Glomerular visceral epithelial cell (primary cell): ENCODE results near the gene RBL2.
"Not testable (repeated sequence)": the region's sequence is repeated elsewhere in the genome, so short reads cannot be mapped to it uniquely, and the experiment has no call there.

Experiments used
- DNase-seq: peaks from one replicate; pipeline ENCODE4 v3.0.0-alpha.2; 2016; ENCODE audit errors: extremely low spot score

The RBL2 gene

DNA sequence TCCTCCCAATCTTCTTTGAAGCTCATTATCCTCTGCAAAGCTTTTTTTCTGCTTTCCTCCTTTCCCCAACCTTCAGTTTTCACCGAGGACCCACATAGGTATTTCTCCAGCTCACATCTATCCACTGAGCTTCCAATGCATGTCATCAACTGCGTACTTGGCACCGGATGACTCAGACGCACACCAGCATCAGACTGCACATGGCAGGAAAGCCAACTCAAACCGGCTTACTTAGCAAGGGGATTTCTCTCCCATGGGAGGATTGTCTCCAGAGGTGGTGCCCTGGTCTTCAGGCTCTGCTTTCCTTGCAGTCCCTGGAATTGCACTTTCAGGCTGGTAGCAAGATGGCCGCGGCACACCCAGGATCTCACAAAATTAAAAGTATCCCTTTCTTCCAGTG is 70.4 kb downstream of the RBL2 start:
- DNase-seq: peak; percentile 56

DNA sequence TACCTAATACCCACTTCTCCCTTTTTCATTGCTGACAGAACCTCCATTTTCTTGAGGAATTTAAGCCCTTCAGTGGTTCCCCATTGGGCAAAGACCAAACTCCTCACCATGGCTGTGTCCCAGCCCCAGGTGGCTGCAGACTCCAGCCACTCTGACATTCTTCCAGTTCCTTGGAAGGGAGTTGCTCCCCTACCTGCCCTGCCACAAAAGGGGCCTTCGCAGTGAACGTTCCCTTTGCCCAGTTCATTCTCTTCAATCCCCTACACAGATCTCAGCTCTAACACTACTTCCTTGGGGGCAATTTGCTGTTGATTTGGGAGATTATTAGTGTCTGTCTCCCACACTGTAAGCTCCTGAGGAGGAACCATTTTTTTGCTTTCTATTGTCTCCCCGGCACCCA is 72.0 kb downstream of the RBL2 start:
- DNase-seq: no peak

DNA sequence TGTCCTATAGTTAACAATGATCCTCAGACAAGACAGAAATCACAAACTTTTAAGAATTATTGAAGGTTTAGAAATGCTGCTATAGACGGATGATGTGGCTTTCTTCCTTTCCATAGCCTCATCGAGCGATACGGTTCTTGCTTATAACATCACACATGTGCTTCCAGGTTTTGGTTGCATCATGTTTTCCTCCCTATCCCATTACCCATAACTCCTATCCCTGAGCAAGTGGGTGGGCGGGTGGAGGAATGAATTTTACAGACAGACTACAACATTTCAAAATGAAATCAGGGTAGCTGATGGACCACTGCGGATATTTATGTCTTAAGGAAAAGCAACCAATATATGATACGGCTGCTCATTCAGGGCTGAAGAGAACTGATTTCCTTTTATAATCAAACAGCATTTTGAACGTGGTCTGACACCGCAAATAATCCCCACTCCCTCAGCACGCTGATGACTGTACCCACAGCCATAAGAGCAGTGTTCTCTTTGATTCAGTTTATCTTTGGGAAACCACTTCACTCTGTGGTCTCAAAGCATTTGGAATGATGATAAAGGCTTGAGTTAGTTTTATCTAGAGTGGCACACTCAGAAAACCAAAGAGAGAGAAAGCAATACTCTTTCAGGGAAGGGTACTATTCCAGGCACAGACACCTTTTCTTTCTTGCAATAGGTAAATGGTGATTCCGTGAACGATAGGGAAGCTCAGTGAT is 73.4 kb downstream of the RBL2 start:
- DNase-seq: no peak

DNA sequence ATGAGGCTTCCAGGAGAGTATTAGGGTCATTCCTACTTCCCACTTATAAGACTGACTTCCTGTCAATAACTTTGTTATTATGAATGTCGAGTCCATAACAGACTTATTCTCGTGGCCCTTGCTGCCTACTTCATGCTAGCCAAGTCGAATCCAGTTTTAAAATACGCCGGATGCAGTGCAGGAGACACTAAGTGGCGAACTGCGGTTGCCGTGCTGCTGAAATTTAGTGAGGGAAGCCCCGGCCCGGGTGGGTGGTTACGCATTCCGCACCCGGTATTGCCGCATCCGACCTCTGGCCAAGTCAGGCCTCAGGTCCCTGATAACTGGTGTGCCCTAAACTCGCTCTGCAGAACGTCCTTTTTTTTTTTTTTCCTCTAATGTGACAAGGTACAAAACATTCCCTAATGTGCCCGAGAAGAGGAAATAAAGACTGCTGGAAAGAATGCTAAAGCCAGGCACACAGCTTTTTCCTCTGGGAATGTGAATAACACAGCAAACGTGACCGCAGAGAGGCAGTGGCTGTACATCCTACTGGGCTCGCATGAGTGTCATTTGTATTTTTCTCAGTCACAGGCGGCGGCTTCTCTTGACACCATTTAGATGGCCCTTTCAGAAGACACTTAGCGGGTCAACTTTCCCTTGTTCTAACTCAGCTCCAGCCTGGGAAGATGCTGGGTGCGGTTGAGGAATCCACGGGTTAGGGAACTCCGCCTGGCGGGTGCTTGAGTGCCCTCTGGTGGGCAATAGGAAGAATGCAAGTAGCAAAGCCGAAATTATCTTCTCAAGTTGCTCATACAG is 75.8 kb downstream of the RBL2 start:
- DNase-seq: peak; percentile 67

DNA sequence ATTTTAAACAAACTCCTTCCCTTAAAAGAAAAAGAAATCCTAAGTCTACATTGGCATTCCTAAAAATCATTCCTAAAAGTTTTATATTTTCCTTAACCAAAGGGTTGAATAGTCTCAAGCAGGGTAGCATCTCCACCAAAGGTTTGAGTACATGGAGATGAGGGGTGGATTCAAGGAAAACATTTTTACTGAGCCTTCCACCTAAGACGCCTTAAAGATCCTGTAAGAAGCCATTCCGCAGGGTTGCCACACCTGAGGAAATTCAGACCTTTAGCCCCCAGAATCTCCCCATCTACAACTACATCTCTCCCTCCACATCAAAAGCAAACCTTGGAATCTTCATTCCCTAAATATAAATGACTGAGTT is 76.4 kb downstream of the RBL2 start:
- DNase-seq: no peak

DNA sequence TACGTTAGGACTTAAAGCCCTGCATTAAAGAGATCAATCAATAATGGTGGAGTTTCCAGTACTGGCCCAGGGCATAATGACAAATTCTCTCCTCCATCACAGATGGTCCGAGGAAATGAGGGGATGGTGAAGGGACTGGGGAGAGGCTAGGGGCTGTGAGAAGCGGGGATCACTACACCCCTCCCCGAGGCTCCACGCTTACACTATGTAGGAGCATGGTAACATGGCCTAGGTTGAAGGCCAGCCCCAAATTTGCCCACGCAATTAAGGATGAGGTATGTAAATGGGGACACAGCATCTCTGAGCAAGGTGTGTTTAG is 76.8 kb downstream of the RBL2 start:
- DNase-seq: no peak

DNA sequence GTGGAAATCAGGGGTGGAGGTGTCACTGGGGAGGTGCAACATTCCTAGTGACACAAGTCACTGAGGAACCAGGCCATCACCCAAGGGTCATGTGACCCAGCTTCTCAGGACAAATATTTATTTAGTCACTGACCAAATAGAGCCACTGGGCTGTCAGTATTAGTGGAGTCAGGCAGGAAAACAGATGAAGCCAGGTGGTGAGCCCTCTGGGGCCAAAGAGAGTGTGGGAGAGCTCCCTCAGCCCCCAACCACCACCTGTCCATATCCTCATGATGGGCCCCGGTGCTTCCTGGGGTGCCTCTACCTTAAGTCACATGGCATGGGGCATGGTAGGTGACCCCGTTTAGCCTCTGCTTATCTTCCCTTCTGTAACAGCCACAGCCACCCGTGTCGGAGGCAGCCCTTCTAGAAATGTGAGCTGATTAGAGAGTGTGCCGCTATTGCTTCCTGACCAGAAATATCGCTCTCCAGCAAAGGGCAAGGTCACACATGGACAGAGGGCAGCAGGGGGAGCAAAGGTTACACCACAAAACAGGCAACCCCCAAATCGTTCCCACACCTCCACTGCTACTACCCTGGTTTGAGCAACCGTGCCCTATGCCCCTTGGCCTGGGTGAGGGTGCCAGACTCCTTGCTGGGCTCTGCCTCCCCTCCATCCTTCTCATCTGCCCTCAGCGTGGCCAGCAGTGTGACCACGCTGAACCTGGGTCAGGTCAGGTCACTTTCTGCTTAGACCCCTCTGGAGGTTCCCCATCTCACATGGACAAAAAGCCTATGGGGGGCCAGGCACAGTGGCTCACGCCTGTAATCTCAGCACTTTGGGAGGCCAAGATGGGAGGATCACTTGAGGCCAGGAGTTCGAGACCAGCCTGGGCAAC is 77.4 kb downstream of the RBL2 start:
- no peak for DNase-seq

DNA sequence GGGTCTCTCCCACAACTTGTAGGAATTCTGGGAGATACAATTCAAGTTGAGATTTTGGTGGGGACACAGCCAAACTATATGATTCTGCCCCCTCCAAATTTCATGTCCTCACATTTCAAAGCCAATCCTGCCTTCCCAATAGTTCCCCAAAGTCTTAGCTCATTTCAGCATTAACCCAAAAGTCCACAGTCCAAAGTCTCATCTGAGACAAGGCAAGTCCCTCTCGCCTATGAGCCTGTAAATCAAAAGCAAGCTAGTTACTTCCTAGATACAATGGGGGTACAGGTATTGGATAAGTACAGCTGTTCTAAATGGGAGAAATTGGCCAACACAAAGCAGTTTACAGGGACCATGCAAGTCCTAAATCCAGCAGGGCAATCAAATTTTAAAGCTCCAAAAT is 78.5 kb downstream of the RBL2 start:
- not testable (repeated sequence) for DNase-seq

DNA sequence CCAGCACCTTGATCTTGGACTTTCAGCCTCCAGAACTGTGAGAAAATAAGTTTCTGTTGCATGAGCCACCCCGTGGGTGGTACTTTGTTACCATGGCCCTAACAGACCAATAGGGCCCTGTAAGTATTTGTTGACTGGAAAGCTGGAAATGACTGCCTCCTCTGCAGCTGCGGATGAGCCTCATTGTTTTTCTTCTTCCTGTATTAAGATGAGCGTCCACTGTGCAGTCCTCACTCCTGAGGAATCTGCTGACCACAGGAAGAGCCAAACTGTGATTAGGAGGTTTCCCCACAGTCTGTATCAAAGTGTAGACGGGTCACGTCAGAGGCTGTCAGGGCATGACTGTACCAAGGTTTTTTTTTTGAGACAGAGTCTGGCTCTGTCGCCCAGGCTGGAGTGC is 81.0 kb downstream of the RBL2 start:
- DNase-seq: peak; percentile 26

DNA sequence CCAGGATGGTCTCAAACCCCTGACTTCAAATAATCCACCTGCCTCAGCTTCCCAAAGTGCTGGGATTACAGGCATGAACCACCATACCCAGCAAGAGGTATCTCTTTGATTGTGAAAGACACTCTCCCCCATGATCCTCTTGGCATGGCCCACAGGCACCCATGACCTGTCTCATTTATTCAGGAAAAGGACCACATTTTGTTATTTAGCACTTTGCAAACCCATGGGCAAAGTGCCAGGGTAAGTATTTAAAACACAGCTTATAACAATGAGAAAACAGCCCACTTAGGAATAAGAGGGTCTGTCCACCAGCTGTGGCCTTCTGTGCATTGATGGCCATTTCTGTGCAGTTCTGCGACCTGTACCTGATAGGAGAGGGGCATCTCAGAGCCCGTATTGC is 81.5 kb downstream of the RBL2 start:
- DNase-seq: no peak

DNA sequence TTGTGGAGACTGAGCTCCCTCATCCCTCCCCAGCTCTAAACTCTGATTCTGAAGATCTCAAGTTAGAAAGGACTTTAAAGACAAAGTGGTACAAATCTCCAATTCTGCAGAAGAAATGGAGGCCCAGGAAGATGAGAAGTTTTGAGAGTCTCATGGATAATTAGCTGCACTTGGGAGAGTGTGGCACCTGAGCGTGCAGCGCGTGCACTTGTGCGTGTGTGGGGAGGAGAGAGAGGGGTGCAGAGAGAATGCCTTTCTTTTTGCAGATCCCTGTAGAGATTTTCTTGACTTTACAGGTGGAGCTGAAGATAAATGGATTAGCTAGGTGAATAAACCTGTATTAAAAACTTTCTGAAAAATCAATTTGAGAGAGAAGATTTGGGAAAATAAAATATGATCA is 83.6 kb downstream of the RBL2 start:
- DNase-seq: no peak

DNA sequence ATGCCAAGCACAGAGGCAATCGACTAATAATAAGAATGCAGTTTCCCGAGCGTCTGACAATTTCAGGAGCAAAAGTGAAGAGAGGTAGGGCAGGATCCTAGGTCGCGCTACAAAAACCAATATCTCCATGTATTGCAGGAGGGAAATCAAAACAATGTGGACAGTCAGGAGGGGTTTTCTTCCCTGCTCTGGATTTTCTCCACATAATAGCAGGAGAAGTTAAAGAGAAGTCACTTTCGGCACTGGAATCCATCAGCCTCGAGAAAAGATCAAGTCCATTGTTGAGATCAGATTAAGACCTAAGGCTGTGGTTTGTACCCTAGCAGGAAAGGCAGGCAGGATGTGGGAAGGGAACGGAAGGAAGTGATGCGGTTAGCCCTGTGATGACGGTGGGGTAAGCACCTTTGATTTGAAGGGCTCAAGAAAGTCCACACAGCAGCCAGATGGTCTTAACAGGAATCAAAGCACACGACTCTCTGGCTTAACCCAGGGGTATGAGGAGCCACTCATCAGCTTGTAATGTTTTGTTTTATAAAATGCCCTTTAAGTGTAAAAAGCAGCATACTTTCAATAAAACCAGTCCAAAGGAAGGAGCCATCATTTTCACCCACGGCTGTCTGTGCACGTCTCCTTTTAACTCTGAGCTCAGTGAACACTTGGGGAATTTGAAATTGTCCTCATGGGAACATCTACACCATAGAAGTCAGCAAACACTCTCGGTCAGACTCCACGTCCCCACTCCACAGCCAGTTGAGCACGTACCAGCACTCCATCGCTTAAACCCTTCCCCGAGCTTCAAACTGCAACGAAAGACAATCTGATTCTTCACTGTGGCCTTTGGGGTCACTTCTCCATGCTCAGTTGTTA is 84.5 kb downstream of the RBL2 start:
- DNase-seq: no peak

DNA sequence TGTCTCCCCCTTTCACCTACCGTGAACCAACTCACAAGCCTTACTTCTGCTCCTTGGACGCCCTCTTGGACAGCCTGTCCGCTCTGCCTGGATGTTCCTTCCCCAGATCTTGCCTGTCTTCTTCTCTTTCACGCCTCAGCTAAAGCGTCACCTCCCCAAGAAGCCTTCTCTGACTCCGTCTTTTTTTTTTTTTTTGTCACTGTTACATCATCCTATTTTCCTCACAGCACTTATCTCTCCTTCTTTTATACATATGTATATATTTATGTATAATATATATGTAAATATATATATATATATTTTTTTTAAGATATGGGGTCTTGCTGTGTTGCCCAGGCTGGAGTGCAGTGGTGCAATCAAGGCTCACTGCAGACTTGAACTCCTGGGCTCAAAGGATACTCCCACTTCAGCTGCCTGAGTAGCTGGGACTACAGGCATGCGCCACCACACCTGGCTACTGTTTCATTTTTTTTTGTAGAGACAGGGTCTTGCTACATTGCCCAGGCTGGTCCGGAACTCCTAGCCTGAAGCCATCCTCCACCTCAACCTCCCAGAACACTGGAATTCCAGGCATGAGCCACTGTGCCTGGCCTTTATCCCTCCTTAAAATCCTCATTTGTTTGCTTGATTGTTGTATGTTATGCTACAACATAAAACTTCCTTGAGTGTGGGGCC is 85.3 kb downstream of the RBL2 start:
- no peak for DNase-seq

DNA sequence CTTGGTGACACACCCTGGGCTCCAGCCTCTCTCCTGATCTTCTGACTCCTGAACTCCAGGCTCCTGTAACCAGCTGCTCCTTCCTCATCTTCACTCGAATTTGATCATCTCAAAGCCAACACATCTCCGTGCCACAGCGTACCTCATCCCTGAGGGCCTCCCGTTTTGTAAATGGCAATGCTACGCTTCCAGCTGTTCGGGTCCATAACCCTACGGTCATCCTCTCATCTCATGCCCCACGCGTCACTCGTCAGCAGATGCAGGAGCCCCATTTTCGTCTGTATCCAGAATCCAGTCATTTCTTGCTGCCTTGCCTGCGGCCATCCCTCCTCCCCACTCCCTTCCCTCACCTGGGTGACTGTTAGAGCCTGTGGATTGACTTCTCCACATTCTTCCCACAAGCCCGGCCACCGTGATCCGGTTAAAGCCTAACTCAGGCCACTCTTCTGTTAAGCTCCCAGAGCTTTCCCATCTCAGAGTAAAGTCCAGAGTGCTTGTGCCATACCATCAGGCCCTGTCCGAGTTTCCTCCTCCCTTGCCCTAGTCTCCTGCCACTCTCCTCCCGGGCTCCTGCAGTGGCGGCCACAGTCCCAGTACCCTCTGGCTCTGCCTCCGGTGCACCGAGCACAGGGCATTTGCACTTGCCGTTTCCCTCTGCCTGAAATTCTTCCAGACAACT is 89.0 kb downstream of the RBL2 start:
- no peak for DNase-seq

DNA sequence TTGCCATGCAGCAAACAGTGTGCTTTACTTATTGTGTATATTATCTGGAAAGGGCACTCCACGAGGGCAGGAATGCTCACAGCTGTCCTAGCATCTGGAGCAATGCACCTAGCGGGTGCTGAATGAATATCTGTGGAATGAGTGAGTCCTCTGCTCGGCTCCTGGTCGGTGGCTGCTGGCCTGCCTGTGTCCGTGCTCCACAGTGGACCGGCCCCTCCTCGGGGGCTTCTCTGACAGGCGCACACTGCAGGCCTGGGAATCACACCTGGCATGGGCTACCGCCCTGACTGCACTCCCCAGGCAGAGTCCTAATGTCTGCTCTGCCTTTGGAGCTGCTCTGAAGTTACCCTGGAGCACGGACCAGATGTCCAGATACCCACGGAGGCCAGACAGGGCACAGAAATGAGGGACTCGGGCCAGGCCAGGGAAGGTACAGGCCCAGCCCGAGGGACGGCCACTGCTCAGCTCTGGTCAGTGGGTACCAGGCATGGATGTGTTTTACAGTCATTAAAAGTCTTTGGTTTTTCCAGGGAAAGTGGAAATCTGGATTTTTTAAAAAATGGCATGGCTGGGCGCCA is 89.8 kb downstream of the RBL2 start:
- no peak for DNase-seq

DNA sequence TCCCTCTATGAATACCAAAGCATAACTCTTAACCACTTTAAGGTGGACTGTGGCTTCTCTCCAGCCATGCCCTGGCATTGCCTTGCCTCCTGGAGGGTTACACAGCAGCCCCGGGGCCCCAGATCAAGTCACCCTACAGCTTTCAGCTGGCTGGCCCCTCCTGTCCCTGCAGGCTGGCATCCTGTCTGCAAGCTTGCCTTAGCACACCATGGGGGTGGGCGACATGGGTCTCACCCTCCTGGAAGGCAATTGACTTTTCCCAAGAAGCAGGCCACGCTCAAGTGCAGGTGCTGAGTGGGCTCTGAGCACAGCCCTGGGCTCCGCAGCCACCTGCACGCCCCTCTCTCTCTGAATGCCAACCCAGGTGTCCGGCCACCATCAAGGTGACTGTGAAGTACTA is 94.5 kb downstream of the RBL2 start:
- DNase-seq: no peak

DNA sequence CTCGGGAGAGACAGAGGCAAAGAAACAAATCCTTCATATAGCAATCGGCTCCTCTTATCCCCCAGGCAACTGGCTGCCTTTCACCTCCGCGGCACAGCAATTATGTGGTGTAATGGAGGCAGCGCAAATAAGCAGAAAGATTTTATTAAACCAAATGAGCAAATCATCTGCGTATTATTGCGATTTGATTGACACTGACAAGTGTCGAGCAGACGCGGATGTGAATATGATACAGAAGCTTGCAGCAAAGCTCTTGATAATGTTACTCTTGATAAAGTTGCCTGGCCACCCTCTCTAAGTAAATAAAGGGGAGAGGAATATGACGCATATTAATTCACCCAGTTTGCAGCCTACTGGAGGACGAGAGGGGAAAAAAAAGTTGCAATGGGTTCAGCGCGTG is 95.2 kb downstream of the RBL2 start:
- DNase-seq: no peak

DNA sequence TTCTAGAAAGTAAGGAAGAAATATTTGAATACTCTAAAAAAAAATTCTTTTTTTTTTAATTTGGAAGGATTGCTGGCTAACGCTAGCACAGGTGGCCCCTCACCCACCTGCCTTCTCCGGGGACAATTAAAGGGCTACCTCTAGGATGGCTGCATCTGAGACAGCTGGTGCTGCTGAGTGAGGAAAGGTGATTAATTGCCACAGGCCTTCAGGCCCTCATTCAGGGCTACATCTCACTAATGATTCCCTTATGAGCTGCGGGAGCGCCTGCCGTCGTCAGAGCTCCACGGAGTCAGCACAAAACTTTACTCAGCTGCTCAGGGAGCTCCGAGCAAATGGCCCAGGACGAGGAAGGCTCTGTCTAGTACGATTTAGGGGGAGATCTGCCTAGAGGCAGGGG is 95.8 kb downstream of the RBL2 start:
- DNase-seq: no peak

DNA sequence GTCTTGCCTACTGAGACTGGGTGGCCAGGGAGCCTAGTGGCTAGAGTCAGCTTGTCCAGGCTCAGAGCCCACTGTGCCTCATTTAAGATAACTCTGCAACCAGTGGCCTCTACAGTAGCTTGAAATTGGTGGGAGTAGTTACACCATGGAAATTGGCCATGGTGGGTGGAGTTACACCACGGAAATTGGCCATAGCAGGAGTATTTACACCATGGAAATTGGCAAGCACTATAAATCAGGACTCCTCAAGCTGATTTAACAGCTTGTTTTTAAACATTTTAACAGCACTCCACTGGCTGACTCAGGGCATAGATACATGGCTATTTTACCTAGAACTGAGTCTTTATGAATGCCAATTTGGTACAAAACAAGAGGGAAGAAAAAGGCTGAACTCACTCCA is 96.5 kb downstream of the RBL2 start:
- no peak for DNase-seq

DNA sequence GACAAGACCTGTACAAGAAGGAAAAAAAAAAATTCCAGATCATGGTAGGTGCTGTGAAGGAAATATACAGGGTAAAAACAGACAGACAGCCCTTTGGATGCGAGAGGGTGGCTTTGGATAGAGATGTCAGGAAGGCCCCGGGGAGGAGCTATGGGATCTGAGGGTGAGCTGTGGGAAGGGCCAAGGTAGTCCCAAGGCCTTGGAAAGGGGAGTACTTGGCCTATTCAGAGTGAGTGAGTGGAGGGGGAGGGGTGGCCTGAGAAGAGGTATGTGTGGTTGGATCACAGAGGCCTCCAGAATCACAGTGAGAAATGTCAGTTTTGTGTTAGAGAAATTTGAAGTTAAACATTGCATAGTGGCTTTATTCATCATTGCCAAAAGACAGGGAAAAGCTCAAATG is 99.9 kb downstream of the RBL2 start:
- DNase-seq: no peak
